Ectodermal cell (in vitro differentiated cells): ENCODE data around the gene POLA1.
A peak's percentile ranks its signal among the peaks of the same experiment; 100 is the strongest.

ENCODE experiments used
- H3K27ac ChIP-seq: 2 replicates; pipeline ENCODE4 v1.7.0; 2013; ENCODE audit warnings: mild to moderate bottlenecking, low read depth, low read length; ENCODE audit not compliant: insufficient read depth, poor library complexity, severe bottlenecking
- H3K27me3 ChIP-seq: 2 replicates; pipeline ENCODE4 v1.7.0; 2013; ENCODE audit warnings: mild to moderate bottlenecking, low read length; ENCODE audit not compliant: insufficient read depth, control insufficient read depth, poor library complexity, severe bottlenecking
- H3K36me3 ChIP-seq: one replicate; pipeline ENCODE4 v1.7.0; 2013; ENCODE audit warnings: low read length; ENCODE audit not compliant: control insufficient read depth, insufficient read depth
- H3K4me1 ChIP-seq: one replicate; pipeline ENCODE4 v1.7.0; 2013; ENCODE audit warnings: low read length; ENCODE audit not compliant: control insufficient read depth, insufficient read depth
- H3K4me3 ChIP-seq: 2 replicates; pipeline ENCODE4 v1.7.0; 2013; ENCODE audit warnings: low read depth, low read length, control low read depth; ENCODE audit not compliant: insufficient read depth
- H3K9me3 ChIP-seq: 2 replicates; pipeline ENCODE4 v1.7.0; 2013; ENCODE audit warnings: mild to moderate bottlenecking, low read length, moderate library complexity; ENCODE audit not compliant: control insufficient read depth
- WGBS, 2 experiments: methylation state at CpG; one replicate each; pipeline ENCODE4 v1.1.7; 2013; ENCODE audit warnings: missing lambda C conversion rate in 2 of 2; 5-methylcytosine and 5-hydroxymethylcytosine counted together

The POLA1 gene

GRCh38 chrX:25012433-25012735 is 318.7 kb downstream of the POLA1 start:
- no peaks in the 10 kb centered on the region for H3K9me3 ChIP-seq
- H3K4me3 ChIP-seq: no peak overlapping the region
- peaks cover 99% of the 10 kb centered on the region for H3K27me3 ChIP-seq
- no peaks in the 10 kb centered on the region for H3K4me1 ChIP-seq
- H3K36me3 ChIP-seq: no peaks in the 10 kb centered on the region
- WGBS, 2 experiments: 1% methylated on average over 17 to 19 of the region's 19 CpGs
- no peak overlapping the region for H3K27ac ChIP-seq

DNA sequence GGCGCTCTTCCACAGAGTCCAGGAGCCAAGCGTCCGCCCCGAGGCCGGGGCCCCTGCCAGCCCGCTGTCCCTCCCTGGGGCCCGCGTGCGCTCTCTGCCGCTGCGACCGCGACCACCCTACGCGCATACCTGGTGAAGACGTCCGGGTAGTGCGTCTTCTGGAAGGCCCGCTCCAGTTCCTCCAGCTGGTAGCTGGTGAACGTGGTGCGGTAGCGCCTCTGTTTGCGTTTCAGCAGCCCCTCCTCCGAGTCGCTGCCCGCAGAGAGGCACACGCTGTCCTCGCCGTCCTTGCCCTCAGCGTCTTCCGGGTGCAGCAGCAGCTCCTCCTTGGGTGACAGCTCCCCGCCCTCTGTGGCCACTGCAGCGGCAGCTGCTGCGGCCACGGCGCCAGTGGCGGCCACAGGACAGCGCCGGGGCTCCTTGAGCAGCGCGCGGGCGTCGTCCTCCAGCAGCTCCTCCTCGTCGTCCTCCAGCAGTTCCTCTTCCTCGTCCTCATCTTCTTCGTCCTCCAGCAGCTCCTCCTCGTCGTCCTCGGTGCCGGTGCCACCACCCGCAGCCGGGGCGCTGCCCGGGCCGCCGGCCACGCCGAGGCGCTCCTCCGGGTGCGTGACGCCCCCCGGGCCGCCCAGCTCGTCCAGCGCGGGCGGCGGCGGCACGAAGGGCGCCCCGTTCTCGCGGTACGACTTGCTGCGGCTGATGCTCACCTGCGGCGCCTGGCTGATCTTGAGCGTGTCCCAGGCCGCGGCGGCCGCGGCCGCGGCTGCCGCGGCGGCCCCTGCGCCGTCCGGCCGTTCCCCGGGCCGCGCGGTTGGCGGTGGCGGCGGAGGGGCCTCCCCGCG is 319.3 kb downstream of the POLA1 start:
- Histone ChIP-seq H3K27ac (no peak overlapping the region), H3K4me3 (no peak overlapping the region)
- 0 to 1% methylated on average over 102 to 105 of the region's 105 CpGs for WGBS, 2 experiments

DNA sequence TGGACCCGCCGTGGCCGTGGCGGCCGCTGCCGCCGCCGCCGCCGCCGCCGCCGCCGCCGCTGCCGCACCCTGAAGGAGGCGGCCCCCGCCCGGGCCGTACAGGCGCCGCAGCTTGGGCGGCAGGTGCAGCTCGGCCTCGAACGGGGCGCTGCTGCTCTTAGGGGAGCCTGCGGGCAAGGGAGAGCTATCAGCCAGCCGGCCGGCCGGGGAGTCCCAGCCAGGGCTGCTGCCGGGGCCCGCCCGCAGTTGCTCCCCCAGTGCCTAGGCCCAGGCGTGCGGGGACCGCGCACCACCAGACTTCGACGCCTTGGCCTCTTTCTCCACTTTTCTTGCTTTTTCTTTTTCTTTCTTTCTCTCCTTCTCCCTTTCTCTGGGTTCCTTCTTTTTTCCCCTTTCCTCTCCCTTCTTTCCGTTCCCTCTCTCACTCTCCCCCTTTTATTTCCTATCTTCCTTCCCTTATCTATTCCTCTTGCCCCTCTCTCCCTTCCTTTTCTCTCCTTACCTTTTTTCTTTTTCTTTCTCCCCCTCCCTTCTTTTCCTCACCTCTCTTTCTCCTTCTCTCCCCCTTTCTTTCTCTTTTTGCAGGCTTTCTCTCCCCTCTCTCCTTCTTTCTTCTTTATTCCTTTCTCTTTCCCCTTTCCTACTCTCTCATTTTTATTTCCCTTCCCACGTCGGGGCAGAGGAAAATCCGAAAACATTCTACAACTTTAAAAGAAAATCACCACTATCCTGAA is 320.1 kb downstream of the POLA1 start:
- no peak overlapping the region for H3K4me3 ChIP-seq
- peaks cover 99% of the 10 kb centered on the region for H3K27me3 ChIP-seq
- H3K27ac ChIP-seq: no peak overlapping the region
- WGBS, 2 experiments: 1% methylated on average over 44 of the region's 44 CpGs
- H3K4me1 ChIP-seq: no peaks in the 10 kb centered on the region
- no peaks in the 10 kb centered on the region for H3K36me3 ChIP-seq
- H3K9me3 ChIP-seq: no peaks in the 10 kb centered on the region

More for the DNA sequence above, 319.3 kb downstream of the POLA1 start:
- no peaks in the 10 kb centered on the region for H3K4me1 ChIP-seq
- H3K27me3 ChIP-seq: peaks cover 99% of the 10 kb centered on the region
- H3K9me3 ChIP-seq: no peaks in the 10 kb centered on the region
- no peaks in the 10 kb centered on the region for H3K36me3 ChIP-seq

DNA sequence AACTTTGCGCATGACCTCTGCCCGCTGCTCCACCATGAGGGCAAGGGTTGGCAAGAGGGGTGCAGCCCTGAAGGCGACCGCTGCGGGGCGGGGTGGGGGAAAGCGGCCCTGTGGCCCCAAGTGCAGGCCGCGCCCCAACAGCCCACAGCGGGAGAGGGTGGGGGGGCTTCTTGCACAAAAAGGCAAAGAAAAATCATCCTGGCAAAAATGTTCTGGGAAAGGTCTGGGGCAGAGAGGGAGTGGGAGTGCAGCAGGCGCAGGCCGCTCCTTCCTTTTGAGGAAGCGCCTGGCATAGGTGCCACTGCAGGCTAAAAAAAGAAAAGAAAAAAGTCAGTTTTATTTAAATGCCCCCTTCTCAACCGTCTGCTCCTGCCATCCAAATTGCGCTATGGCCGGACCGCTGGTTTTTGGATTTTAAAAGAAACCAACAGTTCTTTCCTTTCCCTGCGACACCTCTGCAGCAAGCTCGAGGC is 320.7 kb downstream of the POLA1 start:
- no peak overlapping the region for H3K27ac ChIP-seq
- H3K4me3 ChIP-seq: no peak overlapping the region
- H3K9me3 ChIP-seq: no peaks in the 10 kb centered on the region
- peaks cover 99% of the 10 kb centered on the region for H3K27me3 ChIP-seq
- no peaks in the 10 kb centered on the region for H3K36me3 ChIP-seq
- 5 to 6% methylated on average over 15 to 17 of the region's 19 CpGs for WGBS, 2 experiments
- H3K4me1 ChIP-seq: no peaks in the 10 kb centered on the region

GRCh38 chrX:25015486-25016360 is 322.0 kb downstream of the POLA1 start, which contains the start of gene ARX:
ARX (minus strand) TSS chrX:25015965; CDS start chrX:25015737, 228 bp downstream.
- H3K4me3 ChIP-seq: peak within 1 kb of the TSS; percentile 27
- WGBS, 2 experiments: 1 to 2% methylated on average over 58 of the region's 58 CpGs
- no peak within 1 kb of the TSS for H3K27ac ChIP-seq
- H3K36me3 ChIP-seq: no peaks in the 10 kb centered on the region
- no peaks in the 10 kb centered on the region for H3K9me3 ChIP-seq
- H3K27me3 ChIP-seq: peaks cover 99% of the 10 kb centered on the region
- no peaks in the 10 kb centered on the region for H3K4me1 ChIP-seq

- H3K4me3 ChIP-seq: no peak overlapping the region
- peaks cover 99% of the 10 kb centered on the region for H3K27me3 ChIP-seq
- no peaks in the 10 kb centered on the region for H3K4me1 ChIP-seq
- H3K27ac ChIP-seq: no peak overlapping the region
- no peaks in the 10 kb centered on the region for H3K36me3 ChIP-seq
- 1 to 3% methylated on average over 20 of the region's 20 CpGs for WGBS, 2 experiments
- H3K9me3 ChIP-seq: no peaks in the 10 kb centered on the region
Measured at GRCh38 chrX:25016361-25016671, 322.6 kb downstream of the POLA1 start.

DNA sequence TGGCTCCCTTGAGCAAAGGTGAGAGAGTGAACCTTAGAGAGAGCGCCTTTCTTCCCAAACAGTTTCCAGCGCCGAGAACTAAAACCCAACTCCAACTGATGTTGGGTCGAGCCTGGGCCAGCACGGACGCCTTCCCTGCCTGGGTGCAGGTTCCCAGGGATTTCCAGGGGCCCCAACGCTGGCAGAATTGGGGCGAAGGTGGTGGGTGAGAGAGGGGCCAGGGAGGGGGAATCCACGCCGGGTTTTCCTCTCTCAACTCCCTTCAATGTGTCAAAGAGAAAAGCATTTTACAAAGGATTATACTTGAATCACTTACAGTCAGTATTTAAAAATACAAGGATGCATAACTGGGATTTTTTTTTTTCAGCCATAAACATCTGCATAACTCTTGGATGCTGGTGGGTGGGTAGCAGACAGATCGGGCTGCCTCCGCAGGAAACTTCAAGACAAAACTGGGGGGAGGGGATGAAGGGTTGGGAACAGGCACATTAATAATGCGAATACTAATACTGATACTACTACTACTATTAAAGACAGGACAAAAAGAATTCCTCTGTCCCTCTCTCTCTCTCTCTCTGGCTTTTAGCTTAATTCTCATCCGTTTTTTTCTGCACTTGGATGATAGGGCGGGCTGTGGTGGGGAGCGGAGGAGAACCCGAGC is 323.4 kb downstream of the POLA1 start:
- no peaks in the 10 kb centered on the region for H3K4me1 ChIP-seq
- no peaks in the 10 kb centered on the region for H3K36me3 ChIP-seq
- H3K27me3 ChIP-seq: peaks cover 99% of the 10 kb centered on the region
- 2 to 3% methylated on average over 12 of the region's 17 CpGs for whole genome bisulfite sequencing, 2 experiments
- no peaks in the 10 kb centered on the region for H3K9me3 ChIP-seq
- no peak overlapping the region for H3K4me3 ChIP-seq
- no peak overlapping the region for H3K27ac ChIP-seq

- H3K36me3 ChIP-seq: no peaks in the 10 kb centered on the region
- no peak overlapping the region for H3K4me3 ChIP-seq
- H3K27me3 ChIP-seq: peaks cover 99% of the 10 kb centered on the region
- WGBS, 2 experiments: 1% methylated on average over 28 to 31 of the region's 32 CpGs
- no peaks in the 10 kb centered on the region for H3K9me3 ChIP-seq
- no peak overlapping the region for H3K27ac ChIP-seq
- no peaks in the 10 kb centered on the region for H3K4me1 ChIP-seq
Measured at GRCh38 chrX:25017667-25018247, 324.0 kb downstream of the POLA1 start.

DNA sequence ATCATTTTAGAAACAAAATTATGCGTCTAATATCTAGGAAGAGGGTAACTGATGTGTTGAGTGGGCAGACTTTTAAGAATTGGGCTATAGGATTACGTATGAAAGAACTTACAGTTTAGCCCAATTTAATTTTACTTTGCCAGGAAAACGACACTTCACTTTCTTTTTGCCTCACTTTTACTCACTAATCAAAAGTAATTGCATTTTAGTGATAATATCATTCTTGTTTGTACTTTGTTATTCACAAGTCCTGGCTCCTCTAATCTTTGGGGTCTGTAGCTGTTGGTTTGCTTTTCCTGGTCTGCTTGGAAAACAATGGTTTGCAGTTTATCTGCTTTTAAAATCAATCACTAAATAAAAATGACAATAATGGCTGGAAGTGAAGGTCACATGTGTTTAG is 325.0 kb downstream of the POLA1 start:
- Histone ChIP-seq H3K27me3 (peaks cover 100% of the 10 kb centered on the region), H3K9me3 (no peaks in the 10 kb centered on the region), H3K27ac (no peak overlapping the region), H3K4me1 (no peaks in the 10 kb centered on the region), H3K4me3 (no peak overlapping the region), H3K36me3 (no peaks in the 10 kb centered on the region)
- WGBS, 2 experiments: 10% methylated on average over 2 of the region's 3 CpGs; no CpG with 5 or more reads in 1 of the 2 experiments
